Measurements from ENCODE around the gene RAD51B. TPM values are rescaled to one million over a fixed set of nuclear protein-coding genes. Genes with fewer than 3 reads are reported as not detected.

RAD51B gene
- total and polyA plus RNA-seq, 2 donors (not counting 1 experiment from before 2014, with no cell fraction given) = 4.6 to 16.3 TPM

DNA sequence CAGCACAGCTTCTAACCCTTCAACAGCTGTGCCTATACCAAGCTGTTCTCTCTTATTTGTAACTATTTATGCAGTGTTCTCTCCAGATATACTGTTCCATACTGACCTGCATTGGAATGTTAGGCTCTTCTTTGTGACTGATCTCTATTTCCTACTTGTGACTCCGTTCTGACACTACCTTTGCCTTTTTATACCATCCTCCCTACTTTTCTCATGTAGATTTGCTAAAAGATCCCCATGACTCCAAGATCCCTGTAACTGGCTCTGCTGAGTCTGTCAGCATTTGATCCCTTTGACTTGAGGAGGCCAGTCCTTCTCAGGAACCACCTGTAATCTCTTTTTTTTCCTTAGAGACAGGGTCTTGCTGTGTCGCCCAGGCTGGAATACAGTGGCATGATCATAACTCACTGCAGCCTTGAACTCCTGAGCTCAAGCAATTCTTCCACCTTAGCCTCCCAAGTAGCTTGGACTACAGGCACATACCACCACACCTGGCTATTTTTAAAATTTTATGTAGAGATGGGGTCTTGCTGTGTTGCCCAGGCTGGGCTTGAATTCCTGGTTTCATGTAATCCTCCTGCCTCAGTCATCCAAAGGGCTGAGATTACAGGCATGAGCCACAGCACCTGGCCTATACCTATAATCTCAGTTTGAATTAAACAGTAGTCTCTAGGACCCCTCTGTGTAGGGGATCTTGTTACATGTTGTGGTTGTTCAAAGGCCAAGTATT is 605.0 kb downstream of the RAD51B start:
- no peak for DNase-seq (ENCODE audit: low read depth in 2 of 2)
- Histone ChIP-seq H3K4me3 (replicated peaks in 1 of 4; ENCODE audit: control extremely low read depth in 1 of 4, insufficient read depth in 1 of 4, low read depth in 3 of 4, low read length in 4 of 4) (no peak overlapping the region), H3K9me3 (ENCODE audit: control insufficient read depth, insufficient read depth, low read depth, low read length) (no peaks in the 10 kb centered on the region), H3K4me1 (ENCODE audit: control insufficient read depth, extremely low read depth, insufficient read depth, low read length) (no peaks in the 10 kb centered on the region), H3K36me3 (ENCODE audit: control insufficient read depth, insufficient read depth, low read length) (no peaks in the 10 kb centered on the region), H2AFZ (ENCODE audit: low read length) (no peak overlapping the region), H3K9ac (ENCODE audit: insufficient read depth, low read length) (no peak overlapping the region), H3K27me3 (ENCODE audit: control insufficient read depth, insufficient read depth, low read length) (no peaks in the 10 kb centered on the region), H3K4me2 (ENCODE audit: extremely low read depth, insufficient read depth, low read length) (no peak overlapping the region), H4K20me1 (ENCODE audit: control insufficient read depth, extremely low read depth, insufficient read depth, low read length) (no peaks in the 10 kb centered on the region), H3K27ac (ENCODE audit: insufficient read depth, low read length) (no peak overlapping the region), H3K79me2 (ENCODE audit: control insufficient read depth, insufficient read depth, low read length) (no peaks in the 10 kb centered on the region)
- TF ChIP-seq CTCF (conservative IDR thresholded peaks at IDR 0.05 in 1 of 2, IDR thresholded peaks at IDR 0.05 in 1 of 2; ENCODE audit: low read depth in 1 of 2, low read length in 2 of 2) (no peak), EZH2 (IDR thresholded peaks at IDR 0.05; ENCODE audit: low read length, missing control alignments) (no peak)

DNA sequence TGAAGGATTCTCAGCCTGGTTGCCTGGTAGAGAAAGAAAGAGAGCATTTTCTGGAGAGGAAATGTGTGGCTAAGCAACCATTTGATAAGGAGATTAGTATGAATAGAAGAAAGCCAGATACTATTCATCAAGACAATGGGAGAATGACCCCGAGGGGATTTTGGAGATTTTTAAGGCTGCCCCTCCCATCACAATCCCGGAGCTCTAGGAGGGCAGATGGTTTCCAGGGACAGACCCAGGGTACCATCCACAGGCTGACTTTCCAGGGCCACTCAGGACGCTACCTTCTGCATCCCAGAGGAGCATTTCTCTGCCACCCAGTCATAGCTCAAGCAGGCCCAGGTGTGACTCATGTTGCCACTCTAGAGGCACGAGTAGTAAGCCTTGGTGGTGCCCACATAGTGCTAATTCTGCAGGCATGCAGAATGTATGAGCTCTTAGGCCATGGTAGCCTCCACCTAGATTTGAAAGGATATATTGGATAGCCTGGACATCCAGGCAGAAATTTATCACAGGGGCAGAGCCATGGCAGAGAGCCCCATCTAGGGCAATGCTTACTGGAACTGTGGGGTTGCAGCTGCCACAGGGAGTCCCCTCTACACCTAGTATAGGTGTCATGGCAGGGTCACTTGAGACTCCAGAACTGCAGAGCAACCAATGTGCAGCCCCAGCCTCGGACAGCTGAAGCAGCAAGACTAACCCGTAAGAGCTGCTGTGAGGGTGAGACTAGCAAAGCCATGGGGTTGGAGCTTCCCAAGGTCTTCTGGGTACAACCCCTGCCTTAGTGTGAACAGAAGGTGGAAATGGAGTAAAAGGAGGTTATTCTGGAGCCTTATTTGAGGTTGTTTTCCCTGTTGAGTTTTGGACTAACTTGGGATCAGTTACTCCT is 607.3 kb downstream of the RAD51B start:
- no peak for DNase-seq (ENCODE audit: low read depth in 2 of 2)

More for the DNA sequence above, 607.3 kb downstream of the RAD51B start:
- Histone ChIP-seq H4K20me1 (ENCODE audit: control insufficient read depth, extremely low read depth, insufficient read depth, low read length) (no peaks in the 10 kb centered on the region), H3K4me3 (replicated peaks in 1 of 4; ENCODE audit: control extremely low read depth in 1 of 4, insufficient read depth in 1 of 4, low read depth in 3 of 4, low read length in 4 of 4) (no peak overlapping the region), H3K9ac (ENCODE audit: insufficient read depth, low read length) (no peak overlapping the region), H3K27me3 (ENCODE audit: control insufficient read depth, insufficient read depth, low read length) (no peaks in the 10 kb centered on the region), H3K79me2 (ENCODE audit: control insufficient read depth, insufficient read depth, low read length) (no peaks in the 10 kb centered on the region), H3K27ac (ENCODE audit: insufficient read depth, low read length) (no peak overlapping the region), H3K9me3 (ENCODE audit: control insufficient read depth, insufficient read depth, low read depth, low read length) (no peaks in the 10 kb centered on the region), H2AFZ (ENCODE audit: low read length) (no peak overlapping the region), H3K36me3 (ENCODE audit: control insufficient read depth, insufficient read depth, low read length) (no peaks in the 10 kb centered on the region), H3K4me1 (ENCODE audit: control insufficient read depth, extremely low read depth, insufficient read depth, low read length) (no peaks in the 10 kb centered on the region), H3K4me2 (ENCODE audit: extremely low read depth, insufficient read depth, low read length) (no peak overlapping the region)
- no peak for TF ChIP-seq EZH2 (IDR thresholded peaks at IDR 0.05; ENCODE audit: low read length, missing control alignments)
- no peak for TF ChIP-seq CTCF (conservative IDR thresholded peaks at IDR 0.05 in 1 of 2, IDR thresholded peaks at IDR 0.05 in 1 of 2; ENCODE audit: low read depth in 1 of 2, low read length in 2 of 2)
